ENCODE results near the gene COG3.

Gene COG3

GRCh38 chr13:45503658-45504057, 38.9 kb downstream of the COG3 start:
- in situ Hi-C loops (cut with MboI; ENCODE audit: low sequenced_read_pairs), result no loop called here

- in situ Hi-C loops (cut with MboI; ENCODE audit: low sequenced_read_pairs), result no loop called here
These were observed 42.1 kb downstream of the COG3 start for GRCh38 chr13:45506811-45507210.

GRCh38 chr13:45508776-45509175, 44.0 kb downstream of the COG3 start:
- in situ Hi-C loops (cut with MboI; ENCODE audit: low sequenced_read_pairs), result no loop called here

GRCh38 chr13:45510672-45511071, 45.9 kb downstream of the COG3 start:
- in situ Hi-C loops (cut with MboI; ENCODE audit: low sequenced_read_pairs), result no loop called here

- in situ Hi-C loops (cut with MboI; ENCODE audit: low sequenced_read_pairs), result no loop called here
These were observed 46.8 kb downstream of the COG3 start for GRCh38 chr13:45511310-45512097.

GRCh38 chr13:45512098-45512496, 47.4 kb downstream of the COG3 start:
- in situ Hi-C loops (cut with MboI; ENCODE audit: low sequenced_read_pairs), result no loop called here

GRCh38 chr13:45516757-45517156, 52.0 kb downstream of the COG3 start:
- in situ Hi-C loops (cut with MboI; ENCODE audit: low sequenced_read_pairs), result no loop called here

- in situ Hi-C loops (cut with MboI; ENCODE audit: low sequenced_read_pairs), result no loop called here
These were observed 53.9 kb downstream of the COG3 start for GRCh38 chr13:45518525-45519245.

GRCh38 chr13:45519493-45519892, 54.8 kb downstream of the COG3 start:
- in situ Hi-C loops (cut with MboI; ENCODE audit: low sequenced_read_pairs), result no loop called here

GRCh38 chr13:45521297-45521696, 56.6 kb downstream of the COG3 start:
- in situ Hi-C loops (cut with MboI; ENCODE audit: low sequenced_read_pairs), result no loop called here

- in situ Hi-C loops (cut with MboI; ENCODE audit: low sequenced_read_pairs), result no loop called here
These were observed 57.8 kb downstream of the COG3 start for GRCh38 chr13:45522571-45522970.

- in situ Hi-C loops (cut with MboI; ENCODE audit: low sequenced_read_pairs), result no loop called here
These were observed 63.1 kb downstream of the COG3 start for GRCh38 chr13:45527699-45528462.

- in situ Hi-C loops (cut with MboI; ENCODE audit: low sequenced_read_pairs), result no loop called here
These were observed 65.0 kb downstream of the COG3 start for GRCh38 chr13:45529758-45530157.

GRCh38 chr13:45534604-45535003, 69.9 kb downstream of the COG3 start:
- in situ Hi-C loops (cut with MboI; ENCODE audit: low sequenced_read_pairs), result no loop called here

- in situ Hi-C loops (cut with MboI; ENCODE audit: low sequenced_read_pairs), result no loop called here
These were observed 71.5 kb downstream of the COG3 start for GRCh38 chr13:45536224-45536623.

GRCh38 chr13:45537516-45537915, 72.8 kb downstream of the COG3 start:
- in situ Hi-C loops (cut with MboI; ENCODE audit: low sequenced_read_pairs), result no loop called here

- in situ Hi-C loops (cut with MboI; ENCODE audit: low sequenced_read_pairs), result no loop called here
These were observed 73.6 kb downstream of the COG3 start for GRCh38 chr13:45538382-45538781.

- in situ Hi-C loops (cut with MboI; ENCODE audit: low sequenced_read_pairs), result no loop called here
These were observed 75.5 kb downstream of the COG3 start for GRCh38 chr13:45540195-45540594.

GRCh38 chr13:45540864-45541263, 76.1 kb downstream of the COG3 start:
- in situ Hi-C loops (cut with MboI; ENCODE audit: low sequenced_read_pairs), result no loop called here

GRCh38 chr13:45541806-45542205, 77.1 kb downstream of the COG3 start:
- in situ Hi-C loops (cut with MboI; ENCODE audit: low sequenced_read_pairs), result no loop called here

- in situ Hi-C loops (cut with MboI; ENCODE audit: low sequenced_read_pairs), result no loop called here
These were observed 77.7 kb downstream of the COG3 start for GRCh38 chr13:45542391-45542790.

- in situ Hi-C loops (cut with MboI; ENCODE audit: low sequenced_read_pairs), result no loop called here
These were observed 78.1 kb downstream of the COG3 start for GRCh38 chr13:45542878-45543277.
